ENCODE data around the gene ZNF326.

The ZNF326 gene

GRCh38 chr1:89994805-89995597 is at the start of gene ZNF326:
Gene ZNF326 (plus strand): TSS chr1:89995110. CDS start chr1:89995258, 148 bp downstream.
- peak; percentile 73 to 93 (median 83) for DNase-seq (ENCODE audit: low read depth in 3 of 3, low spot score in 1 of 3)

- no peak for DNase-seq (ENCODE audit: low read depth in 3 of 3, low spot score in 1 of 3)
Measured at GRCh38 chr1:89945852-89946476, 48.9 kb upstream of the ZNF326 start.

- DNase-seq (ENCODE audit: low read depth in 3 of 3, low spot score in 1 of 3): no peak
Measured at GRCh38 chr1:89946532-89946931, 48.4 kb upstream of the ZNF326 start.

GRCh38 chr1:89948722-89949345 is 46.1 kb upstream of the ZNF326 start:
- no peak for DNase-seq (ENCODE audit: low read depth in 3 of 3, low spot score in 1 of 3)

- DNase-seq (ENCODE audit: low read depth in 3 of 3, low spot score in 1 of 3): no peak
Measured at GRCh38 chr1:89949991-89950624, 44.8 kb upstream of the ZNF326 start.

- DNase-seq (ENCODE audit: low read depth in 3 of 3, low spot score in 1 of 3): no peak
Measured at GRCh38 chr1:89950703-89951102, 44.2 kb upstream of the ZNF326 start.

- DNase-seq (ENCODE audit: low read depth in 3 of 3, low spot score in 1 of 3): no peak
Measured at GRCh38 chr1:89951766-89952604, 42.9 kb upstream of the ZNF326 start.

- DNase-seq (ENCODE audit: low read depth in 3 of 3, low spot score in 1 of 3): no peak
Measured at GRCh38 chr1:89952605-89953130, 42.2 kb upstream of the ZNF326 start.

- peak in 1 of 3 donors; percentile 4 for DNase-seq (ENCODE audit: low read depth in 3 of 3, low spot score in 1 of 3)
Measured at GRCh38 chr1:89953131-89953626, 41.7 kb upstream of the ZNF326 start.

- no peak for DNase-seq (ENCODE audit: low read depth in 3 of 3, low spot score in 1 of 3)
Measured at GRCh38 chr1:89953929-89954328, 41.0 kb upstream of the ZNF326 start.

GRCh38 chr1:89954401-89954800 is 40.5 kb upstream of the ZNF326 start:
- DNase-seq (ENCODE audit: low read depth in 3 of 3, low spot score in 1 of 3): no peak

- DNase-seq (ENCODE audit: low read depth in 3 of 3, low spot score in 1 of 3): no peak
Measured at GRCh38 chr1:89955311-89956205, 39.4 kb upstream of the ZNF326 start.

GRCh38 chr1:89957107-89957506 is 37.8 kb upstream of the ZNF326 start:
- DNase-seq (ENCODE audit: low read depth in 3 of 3, low spot score in 1 of 3): no peak

- no peak for DNase-seq (ENCODE audit: low read depth in 3 of 3, low spot score in 1 of 3)
Measured at GRCh38 chr1:89958851-89959654, 35.9 kb upstream of the ZNF326 start.

GRCh38 chr1:89959719-89960118 is 35.2 kb upstream of the ZNF326 start:
- no peak for DNase-seq (ENCODE audit: low read depth in 3 of 3, low spot score in 1 of 3)

GRCh38 chr1:89962024-89962741 is 32.7 kb upstream of the ZNF326 start:
- no peak for DNase-seq (ENCODE audit: low read depth in 3 of 3, low spot score in 1 of 3)

- no peak for DNase-seq (ENCODE audit: low read depth in 3 of 3, low spot score in 1 of 3)
Measured at GRCh38 chr1:89962742-89963075, 32.2 kb upstream of the ZNF326 start.

- DNase-seq (ENCODE audit: low read depth in 3 of 3, low spot score in 1 of 3): no peak
Measured at GRCh38 chr1:89965193-89965768, 29.6 kb upstream of the ZNF326 start.

Measured in stimulated activated CD4-positive, alpha-beta T cell treated with anti-CD3 and anti-CD28 coated beads, TNF-alpha, amount 100 ng/mL, for 1 hour (primary cell).